IPS DF 4.7 (cell line): ENCODE data around the gene TMEM229A.
A peak's percentile ranks its signal among the peaks of the same experiment; 100 is the strongest.
"Not testable (repeated sequence)": the region's sequence is repeated elsewhere in the genome, so short reads cannot be mapped to it uniquely, and the experiment has no call there.

Experiments used
- DNase-seq: peaks from one replicate; pipeline ENCODE4 v3.0.0-alpha.2; 2013; ENCODE audit warnings: low spot score; ENCODE audit errors: extremely low read depth

Gene TMEM229A

GRCh38 chr7:124032369-124033094, at the start of gene TMEM229A:
TMEM229A (minus strand) TSS chr7:124033067; CDS start chr7:124033003, 64 bp downstream.
- DNase-seq, result peak; percentile 16

GRCh38 chr7:124082234-124082633, 49.4 kb upstream of the TMEM229A start:
- DNase-seq, result not testable (repeated sequence)

- no peak for DNase-seq
Measured at GRCh38 chr7:124077546-124077945, 44.7 kb upstream of the TMEM229A start.

- DNase-seq, result no peak
Measured at GRCh38 chr7:124076841-124077240, 44.0 kb upstream of the TMEM229A start.

- DNase-seq, result no peak
Measured at GRCh38 chr7:124074007-124074406, 41.1 kb upstream of the TMEM229A start.

GRCh38 chr7:124073310-124073645, 40.4 kb upstream of the TMEM229A start:
- no peak for DNase-seq

GRCh38 chr7:124072603-124073309, 39.9 kb upstream of the TMEM229A start:
- no peak for DNase-seq

- DNase-seq, result no peak
Measured at GRCh38 chr7:124071843-124072242, 39.0 kb upstream of the TMEM229A start.

- DNase-seq, result no peak
Measured at GRCh38 chr7:124062171-124062570, 29.3 kb upstream of the TMEM229A start.

GRCh38 chr7:124060528-124060927, 27.7 kb upstream of the TMEM229A start:
- no peak for DNase-seq

- no peak for DNase-seq
Measured at GRCh38 chr7:124059375-124059774, 26.5 kb upstream of the TMEM229A start.

- DNase-seq, result no peak
Measured at GRCh38 chr7:124058515-124058914, 25.6 kb upstream of the TMEM229A start.

- DNase-seq, result no peak
Measured at GRCh38 chr7:124057872-124058271, 25.0 kb upstream of the TMEM229A start.

GRCh38 chr7:124056234-124056633, 23.4 kb upstream of the TMEM229A start:
- no peak for DNase-seq

GRCh38 chr7:124051681-124052377, 19.0 kb upstream of the TMEM229A start:
- DNase-seq, result no peak

- DNase-seq, result no peak
Measured at GRCh38 chr7:124042826-124043225, 10.0 kb upstream of the TMEM229A start.

GRCh38 chr7:124041439-124041838, 8.6 kb upstream of the TMEM229A start:
- DNase-seq, result no peak

GRCh38 chr7:124037902-124038301, 5.0 kb upstream of the TMEM229A start:
- not testable (repeated sequence) for DNase-seq

- DNase-seq, result no peak
Measured at GRCh38 chr7:124035706-124036105, 2.8 kb upstream of the TMEM229A start.

GRCh38 chr7:124034754-124035100, 1.9 kb upstream of the TMEM229A start:
- no peak for DNase-seq

- DNase-seq, result no peak
Measured at GRCh38 chr7:124033807-124034753, 1.2 kb upstream of the TMEM229A start.
